HG03103 (cell line): ENCODE data around the gene XYLT1.

Experiments used
- ATAC-seq: cut with Tn5 transposase; IDR thresholded peaks from one replicate; pipeline ENCODE4 v1.9.1; 2021; ENCODE audit warnings: low read depth; ENCODE audit not compliant: unreplicated experiment

Gene XYLT1

GRCh38 chr16:17461951-17462729 is 8.6 kb downstream of the XYLT1 start:
- ATAC-seq = no peak

- no peak for ATAC-seq
Measured at GRCh38 chr16:17460890-17461289, 9.9 kb downstream of the XYLT1 start.

GRCh38 chr16:17459903-17460521 is 10.7 kb downstream of the XYLT1 start:
- ATAC-seq = no peak

GRCh38 chr16:17457997-17458396 is 12.8 kb downstream of the XYLT1 start:
- ATAC-seq = no peak

- no peak for ATAC-seq
Measured at GRCh38 chr16:17457513-17457912, 13.2 kb downstream of the XYLT1 start.

- no peak for ATAC-seq
Measured at GRCh38 chr16:17454162-17454730, 16.5 kb downstream of the XYLT1 start.

- ATAC-seq = no peak
Measured at GRCh38 chr16:17453364-17454038, 17.3 kb downstream of the XYLT1 start.

GRCh38 chr16:17452922-17453321 is 17.8 kb downstream of the XYLT1 start:
- no peak for ATAC-seq

GRCh38 chr16:17451843-17452242 is 18.9 kb downstream of the XYLT1 start:
- ATAC-seq = no peak

GRCh38 chr16:17450291-17450690 is 20.5 kb downstream of the XYLT1 start:
- ATAC-seq = no peak

GRCh38 chr16:17448640-17449638 is 21.8 kb downstream of the XYLT1 start:
- no peak for ATAC-seq

GRCh38 chr16:17447101-17447569 is 23.6 kb downstream of the XYLT1 start:
- ATAC-seq = no peak

GRCh38 chr16:17446661-17447060 is 24.1 kb downstream of the XYLT1 start:
- no peak for ATAC-seq

GRCh38 chr16:17445421-17445820 is 25.3 kb downstream of the XYLT1 start:
- no peak for ATAC-seq

- ATAC-seq = no peak
Measured at GRCh38 chr16:17444658-17445057, 26.1 kb downstream of the XYLT1 start.

GRCh38 chr16:17440131-17440530 is 30.6 kb downstream of the XYLT1 start:
- no peak for ATAC-seq

GRCh38 chr16:17439580-17439979 is 31.2 kb downstream of the XYLT1 start:
- no peak for ATAC-seq

GRCh38 chr16:17437981-17438380 is 32.8 kb downstream of the XYLT1 start:
- ATAC-seq = no peak

- ATAC-seq = no peak
Measured at GRCh38 chr16:17437127-17437720, 33.5 kb downstream of the XYLT1 start.

- ATAC-seq = no peak
Measured at GRCh38 chr16:17435318-17435717, 35.4 kb downstream of the XYLT1 start.
